ENCODE data around the gene ZNF827.

DNA sequence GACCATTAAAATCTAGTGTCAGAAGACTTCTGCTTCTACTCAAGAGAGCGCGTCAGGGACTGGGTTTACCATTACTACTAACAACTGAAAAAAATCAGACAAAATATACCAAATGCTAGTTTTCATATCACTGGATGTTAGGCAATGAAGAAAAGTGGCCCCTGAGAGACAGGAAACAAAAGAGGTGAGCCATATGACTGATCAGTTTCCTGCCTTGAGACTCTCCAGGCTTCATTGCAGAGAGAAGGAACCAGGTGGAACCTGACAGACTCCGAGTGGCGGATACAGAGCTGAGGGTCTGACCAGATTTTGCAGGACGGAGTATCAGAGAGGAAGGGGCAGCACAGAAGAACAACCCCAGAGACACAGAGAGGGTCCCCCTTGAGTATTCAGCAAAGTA is 172.3 kb downstream of the ZNF827 start:
- TF ChIP-seq CTCF (IDR thresholded peaks at IDR 0.05) = no peak
- no peak for TF ChIP-seq POLR2A (IDR thresholded peaks at IDR 0.05)

Measured in lower leg skin (tissue), 3 donors.